HepG2 (cell line): ENCODE measurements around the gene STK11. TPM values are rescaled to one million over a fixed set of nuclear protein-coding genes. Genes with fewer than 3 reads are reported as not detected.

Experiments used
- ATAC-seq: fragments of 200-7000 bp; cut with Tn5 transposase; 3 replicates; pipeline ENCODE4 v1.9.1; 2020; ENCODE audit warnings: mild to moderate bottlenecking, moderate library complexity
- BruUV-seq: library from RNA; stranded (reverse); fragments of 400-500 nt; replicated peaks from 2 replicates; lab custom pipeline; 2021; lab: Mats Ljungman, UMichigan
- CTCF ChIA-PET: fragments of 300-600 bp; formaldehyde crosslinking; extraction: SDS; loops from one replicate; lab custom pipeline; 2021; ENCODE audit warnings: low total read pairs, inconsistent platforms, low intra/inter-chr PET ratio; lab: Yijun Ruan, JAX
- POLR2A ChIA-PET: fragments of 350-600 bp; sonication (Branson Sonifier 250); formaldehyde crosslinking; loops from one replicate; lab custom pipeline; 2020; ENCODE audit warnings: antibody characterized with exemption, inconsistent platforms; lab: Yijun Ruan, JAX
- DNase-seq: peaks from one replicate; pipeline ENCODE4 v3.0.0-alpha.2; 2015; ENCODE audit warnings: low spot score
- FAIRE-seq: peaks from 3 replicates; lab custom pipeline; 2011; peaks lifted over from hg19 to GRCh38; lab: Jason Lieb, UNC
- H2AFZ ChIP-seq: one replicate; pipeline ENCODE4 v1.6.1; 2011; ENCODE audit warnings: low read length, inconsistent platforms
- H3K27ac ChIP-seq: fragments of 300-600 bp; 3 replicates; pipeline ENCODE4 v1.8.0; 2011; ENCODE audit warnings: mixed run types, mild to moderate bottlenecking, mixed read lengths, low read length, inconsistent platforms; ENCODE audit not compliant: insufficient read depth; ENCODE audit errors: extremely low read length
- H3K27me3 ChIP-seq, 2 experiments: fragments of 200-600 bp in 1 of 2; 2 replicates in 1 of 2; 3 replicates in 1 of 2; pipeline versions ENCODE4 v1.6.0 to v1.8.0; 2011; ENCODE audit warnings: low read length in 2 of 2, mild to moderate bottlenecking in 2 of 2, moderate library complexity in 2 of 2, inconsistent platforms in 1 of 2; ENCODE audit not compliant: insufficient read depth in 2 of 2, control insufficient read depth in 1 of 2
- H3K36me3 ChIP-seq, 2 experiments: fragments of 200-600 bp in 1 of 2; replicated peaks in 1 of 2; 2 replicates in 1 of 2; 3 replicates in 1 of 2; pipeline versions ENCODE4 v1.5.1 to v1.8.0; 2011; ENCODE audit warnings: low read length in 2 of 2, inconsistent platforms in 1 of 2; ENCODE audit not compliant: insufficient read depth in 2 of 2, control insufficient read depth in 1 of 2
- H3K4me1 ChIP-seq: 2 replicates; pipeline ENCODE4 v1.5.1; 2012; ENCODE audit warnings: low read length, inconsistent platforms; ENCODE audit not compliant: insufficient read depth
- H3K4me2 ChIP-seq: 2 replicates; pipeline ENCODE4 v1.6.0; 2011; ENCODE audit warnings: low read depth, low read length, inconsistent platforms
- H3K4me3 ChIP-seq, 3 experiments: fragments of 200-600 bp in 1 of 3; sonication (generic), shearing (Covaris generic) in 1 of 3; replicated peaks in 1 of 3; 2 replicates each; pipeline ENCODE4 v1.5.1; 2011 to 2016; ENCODE audit warnings: low read length in 3 of 3, inconsistent platforms in 2 of 3, low read depth in 2 of 3, mild to moderate bottlenecking in 2 of 3, control low read depth in 1 of 3, mixed read lengths in 1 of 3; ENCODE audit not compliant: insufficient read depth in 1 of 3
- H3K79me2 ChIP-seq: one replicate; pipeline ENCODE4 v1.6.1; 2011; ENCODE audit warnings: low read length, inconsistent platforms; ENCODE audit not compliant: insufficient read depth
- H3K9ac ChIP-seq: 2 replicates; pipeline ENCODE4 v1.6.0; 2011; ENCODE audit warnings: mild to moderate bottlenecking, low read depth, low read length, inconsistent platforms; ENCODE audit not compliant: insufficient read depth
- H3K9me3 ChIP-seq: 2 replicates; pipeline ENCODE4 v1.5.1; 2012; ENCODE audit warnings: mild to moderate bottlenecking, low read length
- H4K20me1 ChIP-seq: 2 replicates; pipeline ENCODE4 v1.6.0; 2011; ENCODE audit warnings: inconsistent platforms, mild to moderate bottlenecking, low read length, moderate library complexity; ENCODE audit not compliant: insufficient read depth
- BATF2 ChIP-seq: sonication (generic); formaldehyde crosslinking; IDR thresholded peaks from 2 replicates; pipeline ENCODE4 v1.8.0; 2022; ENCODE audit warnings: mild to moderate bottlenecking, missing genetic modification reagents, moderate library complexity
- DRAP1 ChIP-seq: IDR thresholded peaks from 2 replicates; pipeline ENCODE4 v1.6.1; 2016; ENCODE audit warnings: missing genetic modification reagents, missing compliant biosample characterization
- ELF4 ChIP-seq: sonication (generic); formaldehyde crosslinking; IDR thresholded peaks from 2 replicates; pipeline ENCODE4 v1.5.0; 2020; ENCODE audit warnings: missing genetic modification reagents, mild to moderate bottlenecking, moderate library complexity, borderline replicate concordance
- FOXA3 ChIP-seq: IDR thresholded peaks from 2 replicates; pipeline ENCODE4 v1.6.1; 2016; ENCODE audit warnings: missing genetic modification reagents, missing compliant biosample characterization
- NCOR1 ChIP-seq: fragments of 200-600 bp; sonication (generic); IDR thresholded peaks from 2 replicates; pipeline ENCODE4 v1.7.0; 2017; ENCODE audit warnings: antibody characterized with exemption, low read length, borderline replicate concordance
- NFE2 ChIP-seq: sonication (generic); formaldehyde crosslinking; IDR thresholded peaks from 2 replicates; pipeline ENCODE4 v1.4.0; 2020; ENCODE audit warnings: missing genetic modification reagents
- PBX3 ChIP-seq: sonication (generic); formaldehyde crosslinking; IDR thresholded peaks from 2 replicates; pipeline ENCODE4 v1.8.1; 2023; ENCODE audit warnings: missing genetic modification reagents, inconsistent platforms, borderline replicate concordance
- POLR2AphosphoS2 ChIP-seq: IDR thresholded peaks from 2 replicates; pipeline ENCODE4 v1.6.1; 2011; ENCODE audit warnings: low read depth, low read length, improper control_type of control experiment
- RBFOX2 ChIP-seq: fragments of 200-400 bp; formaldehyde crosslinking; IDR thresholded peaks from 2 replicates; pipeline ENCODE4 v1.6.1; 2017; ENCODE audit warnings: low read depth, mild to moderate bottlenecking, low read length
- SIX1 ChIP-seq: sonication (generic); formaldehyde crosslinking; IDR thresholded peaks from 2 replicates; pipeline ENCODE4 v1.4.0; 2020; ENCODE audit warnings: missing genetic modification reagents, borderline replicate concordance
- ZNF251 ChIP-seq: sonication (generic); formaldehyde crosslinking; IDR thresholded peaks from 2 replicates; pipeline ENCODE4 v1.9.0; 2021; ENCODE audit warnings: mild to moderate bottlenecking, missing genetic modification reagents
- ZNF280B ChIP-seq: sonication (generic); formaldehyde crosslinking; IDR thresholded peaks from 2 replicates; pipeline ENCODE4 v1.5.0; 2020; ENCODE audit warnings: missing genetic modification reagents, mild to moderate bottlenecking, borderline replicate concordance
- ZNF891 ChIP-seq: sonication (generic); formaldehyde crosslinking; IDR thresholded peaks from 2 replicates; pipeline ENCODE4 v1.5.0; 2020; ENCODE audit warnings: mild to moderate bottlenecking, missing genetic modification reagents
- WGBS: methylation state at CpG from one replicate; pipeline ENCODE4 v1.1.6; 2017; ENCODE audit warnings: low lambda C conversion rate; 5-methylcytosine and 5-hydroxymethylcytosine counted together
- in situ Hi-C: cut with HindIII; loops from 2 replicates; pipeline ENCODE4 v1.10.0; 2017; ENCODE audit warnings: low pct_unique_long_range_greater_than_20kb; ENCODE audit not compliant: extremely low pct_ligation_motif_present
- intact Hi-C: fragments of 100-400 bp; cut with micrococcal nuclease; formaldehyde crosslinking; loops from one replicate; pipeline ENCODE4 v1.10.0; 2022; ENCODE audit not compliant: unreplicated experiment
- polyA plus RNA-seq, 8 experiments: library from polyadenylated mRNA; depleted of rRNA in 3 of 8; stranded (reverse) in 7 of 8; unstranded in 1 of 8; fragments of >200 nt; fragmentation: Illumina TruSeq in 4 of 8; extraction: Trizol in 4 of 8; gene quantifications; 2 replicates each; pipeline versions ENCODE4 v1.2.1 to v1.2.3, GENCODE V29; 2011 to 2016; ENCODE audit warnings: low read depth in 4 of 8, missing spikeins in 1 of 8, mixed read lengths in 1 of 8; ENCODE audit not compliant: insufficient read depth in 1 of 8
- total RNA-seq, 5 experiments: library from RNA; depleted of rRNA; stranded (reverse); fragments of >200 nt; fragmentation: Illumina TruSeq; extraction: Trizol; gene quantifications; 2 replicates each; pipeline ENCODE4 v1.2.3, GENCODE V29; 2016; ENCODE audit warnings: low read depth in 1 of 5
- TF ChIP-seq, protein P1 (sequence below): sonication (generic); formaldehyde crosslinking; IDR thresholded peaks from 2 replicates; pipeline ENCODE4 v1.8.0; 2023; ENCODE audit warnings: mild to moderate bottlenecking, missing genetic modification reagents
- TF ChIP-seq, protein P2 (sequence below): fragments of 450-650 bp; IDR thresholded peaks from 2 replicates; pipeline ENCODE4 v1.6.1; 2017

The STK11 gene
- total and polyA plus RNA-seq, 2 of the 13 experiments (the other 11 are each of a cell fraction or from before 2014, with no cell fraction given) = 27.5 to 43.6 TPM

- ATAC-seq (no peak), FAIRE-seq (no peak)
These were observed 22.9 kb upstream of the STK11 start for GRCh38 chr19:1182727-1183126.

More at GRCh38 chr19:1182727-1183126, 22.9 kb upstream of the STK11 start:
- H2AFZ ChIP-seq = no peak overlapping the region
- H3K9me3 ChIP-seq = no peaks in the 10 kb centered on the region
- H3K4me3 ChIP-seq = no peak overlapping the region
- TF ChIP-seq FOXA3 (CRISPR knock-in tag) (no peak), ZNF280B (no peak), SIX1 (CRISPR knock-in tag) (no peak), ZNF251 (CRISPR knock-in tag) (no peak), ELF4 (CRISPR knock-in tag) (no peak), PBX3 (CRISPR knock-in tag) (no peak), ZNF891 (CRISPR knock-in tag) (no peak), NCOR1 (no peak), BATF2 (CRISPR knock-in tag) (no peak), NFE2 (no peak), DRAP1 (CRISPR knock-in tag) (no peak), POLR2AphosphoS2 (no peak), RBFOX2 (no peak)
- TF ChIP-seq, protein P1, sequence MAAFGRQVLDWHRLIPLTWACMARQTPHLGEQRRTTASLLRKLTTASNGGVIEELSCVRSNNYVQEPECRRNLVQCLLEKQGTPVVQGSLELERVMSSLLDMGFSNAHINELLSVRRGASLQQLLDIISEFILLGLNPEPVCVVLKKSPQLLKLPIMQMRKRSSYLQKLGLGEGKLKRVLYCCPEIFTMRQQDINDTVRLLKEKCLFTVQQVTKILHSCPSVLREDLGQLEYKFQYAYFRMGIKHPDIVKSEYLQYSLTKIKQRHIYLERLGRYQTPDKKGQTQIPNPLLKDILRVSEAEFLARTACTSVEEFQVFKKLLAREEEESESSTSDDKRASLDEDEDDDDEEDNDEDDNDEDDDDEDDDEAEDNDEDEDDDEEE (CRISPR knock-in tag) = no peak
- TF ChIP-seq, protein P2, sequence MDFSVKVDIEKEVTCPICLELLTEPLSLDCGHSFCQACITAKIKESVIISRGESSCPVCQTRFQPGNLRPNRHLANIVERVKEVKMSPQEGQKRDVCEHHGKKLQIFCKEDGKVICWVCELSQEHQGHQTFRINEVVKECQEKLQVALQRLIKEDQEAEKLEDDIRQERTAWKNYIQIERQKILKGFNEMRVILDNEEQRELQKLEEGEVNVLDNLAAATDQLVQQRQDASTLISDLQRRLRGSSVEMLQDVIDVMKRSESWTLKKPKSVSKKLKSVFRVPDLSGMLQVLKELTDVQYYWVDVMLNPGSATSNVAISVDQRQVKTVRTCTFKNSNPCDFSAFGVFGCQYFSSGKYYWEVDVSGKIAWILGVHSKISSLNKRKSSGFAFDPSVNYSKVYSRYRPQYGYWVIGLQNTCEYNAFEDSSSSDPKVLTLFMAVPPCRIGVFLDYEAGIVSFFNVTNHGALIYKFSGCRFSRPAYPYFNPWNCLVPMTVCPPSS = no peak
- TF ChIP-seq, all 625 proteins: peak for 0
- no peak for DNase-seq
- intact Hi-C loops (no loop called here), in situ Hi-C loops (no loop called here)
- H3K9ac ChIP-seq = no peak overlapping the region
- no peaks in the 10 kb centered on the region for H4K20me1 ChIP-seq
- H3K27ac ChIP-seq = no peak overlapping the region
- POLR2A ChIA-PET = interaction anchor here (0.6 kb wide), 1 partner anchor 64 kb away, joined by 4 read pairs; no protein-coding TSS in a partner anchor
- H3K4me2 ChIP-seq = no peak overlapping the region
- CTCF ChIA-PET = no interaction called here
- no TSS peak for BruUV-seq
- no peaks in the 10 kb centered on the region for H3K79me2 ChIP-seq
- WGBS = 75% methylated on average over 11 of the region's 11 CpGs
- H3K4me1 ChIP-seq = peaks cover 40% of the 10 kb centered on the region
- H3K27me3 ChIP-seq = no peaks in the 10 kb centered on the region
- no peaks in the 10 kb centered on the region for H3K36me3 ChIP-seq
